ENCODE measurements around the gene ACTR2.
"Not testable (repeated sequence)": the region's sequence is repeated elsewhere in the genome, so short reads cannot be mapped to it uniquely, and the experiment has no call there.

ACTR2 gene

GRCh38 chr2:65231121-65231520 is 3.5 kb downstream of the ACTR2 start:
- DNase-seq = no peak

- DNase-seq = no peak
These were observed 4.4 kb downstream of the ACTR2 start for GRCh38 chr2:65231892-65232477.

DNA sequence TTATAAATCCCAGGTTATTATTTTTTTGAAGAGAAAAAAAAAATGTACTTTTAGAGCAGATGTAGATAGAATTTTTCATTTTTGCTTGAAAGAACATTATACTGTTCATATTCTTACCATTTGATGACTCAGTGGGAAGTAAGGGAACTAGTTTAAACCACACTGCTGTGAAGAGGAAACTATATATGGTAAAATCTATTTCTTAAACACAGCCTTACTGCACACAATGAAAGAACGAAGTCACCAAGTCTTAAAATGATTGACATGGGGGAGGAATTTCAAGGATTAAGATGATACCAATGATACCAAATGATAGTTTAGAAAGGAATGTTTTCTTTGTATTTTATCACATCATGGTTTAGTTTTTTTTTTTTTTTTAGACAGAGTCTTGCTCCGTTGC is 5.0 kb downstream of the ACTR2 start:
- no peak for DNase-seq

- no peak for DNase-seq
These were observed 13.0 kb downstream of the ACTR2 start for GRCh38 chr2:65240657-65241056.

DNA sequence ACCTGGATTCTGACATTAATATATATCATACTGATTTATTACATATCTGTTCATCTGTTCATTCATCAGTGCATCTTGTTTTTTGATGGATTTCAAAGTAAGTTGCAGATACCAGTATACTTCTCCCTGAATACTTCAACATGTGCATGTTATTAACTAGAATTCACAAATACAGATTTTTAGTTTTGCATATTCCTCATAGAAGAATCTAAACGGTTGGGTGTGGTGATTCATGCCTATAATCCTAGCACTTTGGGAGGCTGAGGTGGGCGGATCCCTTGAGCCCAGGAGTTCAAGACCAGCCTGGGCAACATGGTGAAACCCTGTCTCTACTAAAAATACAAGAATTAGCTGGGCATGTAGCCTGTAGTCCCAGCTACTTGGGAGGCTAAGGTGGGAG is 16.8 kb downstream of the ACTR2 start:
- not testable (repeated sequence) for DNase-seq

GRCh38 chr2:65252640-65253039 is 25.0 kb downstream of the ACTR2 start:
- DNase-seq = no peak

DNA sequence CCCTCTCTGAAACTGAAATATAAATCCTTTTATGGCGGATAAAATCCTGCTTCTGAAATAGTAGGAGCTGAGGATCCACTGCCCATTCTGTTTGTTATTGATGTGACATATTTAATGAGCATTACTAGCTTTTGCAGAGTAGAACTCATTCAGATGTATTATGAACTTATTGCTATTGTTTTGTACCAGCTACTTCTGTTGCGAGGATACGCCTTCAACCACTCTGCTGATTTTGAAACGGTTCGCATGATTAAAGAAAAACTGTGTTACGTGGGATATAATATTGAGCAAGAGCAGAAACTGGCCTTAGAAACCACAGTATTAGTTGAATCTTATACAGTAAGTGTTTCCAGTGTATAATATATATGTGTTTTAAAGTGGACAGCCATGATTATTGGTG is 27.7 kb downstream of the ACTR2 start:
- no peak for DNase-seq

DNA sequence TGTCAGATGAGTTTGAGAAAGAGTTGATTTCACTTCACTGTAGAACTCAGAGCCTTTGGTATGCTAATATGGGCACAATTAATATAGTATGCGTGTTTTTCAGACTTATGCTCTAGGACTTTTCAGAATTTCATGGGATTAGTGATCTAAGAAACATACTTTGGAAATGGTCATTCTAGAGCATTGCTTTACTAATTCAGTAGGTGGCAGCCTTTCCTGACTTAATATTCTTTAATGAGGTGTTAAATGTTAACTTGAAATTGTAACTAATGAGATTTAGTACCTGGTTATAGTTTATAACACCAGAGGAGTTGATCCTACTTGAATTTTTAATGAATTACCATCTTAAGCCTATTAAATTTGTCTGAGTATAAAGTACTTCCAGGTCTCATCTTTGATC is 28.4 kb downstream of the ACTR2 start:
- DNase-seq = no peak

DNA sequence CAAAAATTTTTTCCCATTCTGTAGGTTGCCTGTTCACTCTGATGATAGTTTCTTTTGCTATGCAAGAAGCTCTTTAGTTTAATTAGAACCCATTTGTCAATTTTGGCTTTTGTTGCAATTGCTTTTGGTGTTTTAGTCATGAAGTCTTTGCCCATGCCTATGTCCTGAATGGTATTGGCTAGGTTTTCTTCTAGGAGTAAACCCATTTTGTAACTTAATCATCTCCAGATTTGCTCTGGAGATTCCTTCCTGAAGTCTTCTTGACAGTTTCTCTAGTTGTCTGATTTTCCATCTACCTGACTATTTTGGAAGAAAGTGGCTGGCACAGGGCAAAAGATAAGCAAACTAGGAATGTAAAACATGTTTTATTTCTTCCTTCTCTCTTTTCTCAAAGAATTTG is 30.2 kb downstream of the ACTR2 start:
- not testable (repeated sequence) for DNase-seq

- no peak for DNase-seq
These were observed 34.0 kb downstream of the ACTR2 start for GRCh38 chr2:65261676-65262075.

- DNase-seq = no peak
These were observed 35.6 kb downstream of the ACTR2 start for GRCh38 chr2:65263262-65263661.

GRCh38 chr2:65263986-65264385 is 36.4 kb downstream of the ACTR2 start:
- DNase-seq = no peak

DNA sequence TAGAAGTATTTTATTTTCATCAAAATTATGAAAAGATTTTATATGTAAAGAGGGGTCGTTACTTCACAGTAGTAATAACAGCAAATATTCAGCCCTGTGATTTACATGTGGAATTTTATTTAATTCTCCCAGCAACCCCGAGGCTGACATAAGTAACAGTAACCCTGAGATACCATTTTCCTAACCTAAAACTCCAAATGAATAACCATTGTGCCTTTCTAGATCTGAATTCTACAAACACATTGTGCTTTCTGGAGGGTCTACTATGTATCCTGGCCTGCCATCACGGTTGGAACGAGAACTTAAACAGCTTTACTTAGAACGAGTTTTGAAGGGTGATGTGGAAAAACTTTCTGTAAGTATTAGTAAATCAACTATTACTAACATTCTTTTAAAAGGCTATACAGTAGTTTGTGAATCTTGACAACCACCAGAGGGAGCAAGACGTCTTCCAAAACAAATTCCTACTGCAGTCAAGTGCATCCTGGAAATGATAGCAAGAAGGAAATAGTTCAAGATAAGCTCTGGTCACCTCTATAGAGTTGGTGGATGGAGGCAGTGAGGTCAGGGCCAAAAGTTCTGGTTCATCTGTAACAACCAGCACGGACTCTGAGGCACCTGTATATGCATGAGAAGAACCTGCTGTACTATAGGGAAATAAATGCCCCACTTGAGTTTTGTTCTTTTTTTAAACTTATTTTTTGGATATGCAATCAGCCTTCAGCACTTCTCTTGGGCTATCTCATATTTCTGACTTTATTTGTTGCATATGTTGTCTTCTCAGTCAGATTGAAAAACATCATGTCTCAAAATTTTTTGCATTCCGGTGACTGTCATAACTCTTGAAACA is 37.4 kb downstream of the ACTR2 start:
- peak; percentile 43 for DNase-seq

DNA sequence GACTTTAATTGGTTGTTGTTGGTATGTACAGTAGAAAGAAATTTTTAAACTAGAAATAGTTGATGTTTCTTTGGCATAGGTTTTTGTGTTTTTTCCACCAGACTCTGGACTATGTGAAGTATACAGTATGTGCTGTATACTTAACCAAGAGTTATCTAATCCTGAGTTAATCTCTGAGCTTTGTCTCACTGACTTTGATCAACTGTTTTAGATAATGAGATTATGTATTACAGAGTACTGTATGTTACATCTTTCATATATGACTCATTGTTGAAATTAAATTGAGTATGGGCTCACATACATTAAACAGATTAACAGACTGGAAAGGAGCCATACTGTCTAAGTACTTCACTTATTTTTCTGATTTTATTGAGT is 38.0 kb downstream of the ACTR2 start:
- no peak for DNase-seq

- DNase-seq = no peak
These were observed 39.4 kb downstream of the ACTR2 start for GRCh38 chr2:65267008-65267407.

DNA sequence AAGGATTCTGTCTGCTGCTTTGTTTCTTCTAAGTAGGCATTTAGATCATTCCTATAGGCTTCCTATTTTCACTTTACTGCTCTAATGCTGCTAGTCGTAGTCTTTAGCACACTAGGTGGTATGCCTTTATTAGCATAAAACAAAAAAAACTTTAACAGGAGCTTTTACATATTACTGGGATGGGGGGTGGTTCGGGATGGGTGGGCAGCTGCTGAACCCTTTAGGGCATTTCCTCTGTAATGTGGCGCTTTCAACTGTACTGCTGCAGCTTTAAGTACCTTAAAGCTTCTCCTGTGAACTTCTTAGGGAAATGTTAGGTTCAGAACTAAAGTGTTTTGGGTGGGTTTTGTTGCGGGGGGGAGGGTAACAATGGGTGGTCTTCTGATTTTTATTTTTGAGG is 41.3 kb downstream of the ACTR2 start:
- DNase-seq = no peak

GRCh38 chr2:65273344-65273743 is 45.7 kb downstream of the ACTR2 start:
- no peak for DNase-seq

GRCh38 chr2:65275141-65275915 is 47.7 kb downstream of the ACTR2 start:
- DNase-seq = no peak

DNA sequence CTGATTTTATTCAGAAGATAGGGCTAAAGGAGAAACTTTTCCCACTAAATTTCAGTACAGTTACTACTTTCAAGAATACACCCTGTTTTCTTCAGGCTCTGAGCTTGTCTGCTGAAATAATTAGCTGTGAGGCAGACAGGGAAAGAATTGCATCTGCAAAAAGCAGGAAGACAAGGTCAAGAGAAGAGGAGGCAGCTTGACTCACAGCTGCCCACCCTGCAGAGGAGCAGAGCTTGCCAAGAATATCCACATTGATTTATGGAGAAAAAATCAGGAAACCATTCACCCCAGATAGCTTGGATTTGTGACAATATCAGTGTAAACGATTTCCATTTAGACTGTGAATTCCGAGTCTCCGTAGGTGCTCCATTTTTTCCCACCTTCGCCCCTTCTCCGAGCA is 49.0 kb downstream of the ACTR2 start:
- DNase-seq = no peak

DNA sequence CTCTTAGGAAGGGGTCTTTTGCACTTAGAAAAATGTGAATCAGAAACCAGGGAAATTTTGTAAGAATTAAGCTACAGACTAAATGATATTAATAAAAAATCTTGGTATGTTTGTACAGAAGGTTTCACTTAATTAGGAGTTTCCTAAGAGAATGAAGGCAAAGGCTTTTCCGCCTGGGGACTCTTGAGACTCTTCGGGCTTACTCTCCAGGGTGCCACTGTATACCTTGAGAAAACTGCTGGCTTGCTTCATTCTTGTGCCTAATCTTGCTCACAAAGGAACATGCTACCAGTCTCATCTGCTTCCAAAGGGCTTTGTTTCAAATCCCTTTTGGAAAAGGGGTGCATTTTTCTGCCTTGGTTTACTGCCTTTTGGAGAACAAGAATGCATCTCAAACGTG is 49.5 kb downstream of the ACTR2 start:
- DNase-seq = no peak

DNA sequence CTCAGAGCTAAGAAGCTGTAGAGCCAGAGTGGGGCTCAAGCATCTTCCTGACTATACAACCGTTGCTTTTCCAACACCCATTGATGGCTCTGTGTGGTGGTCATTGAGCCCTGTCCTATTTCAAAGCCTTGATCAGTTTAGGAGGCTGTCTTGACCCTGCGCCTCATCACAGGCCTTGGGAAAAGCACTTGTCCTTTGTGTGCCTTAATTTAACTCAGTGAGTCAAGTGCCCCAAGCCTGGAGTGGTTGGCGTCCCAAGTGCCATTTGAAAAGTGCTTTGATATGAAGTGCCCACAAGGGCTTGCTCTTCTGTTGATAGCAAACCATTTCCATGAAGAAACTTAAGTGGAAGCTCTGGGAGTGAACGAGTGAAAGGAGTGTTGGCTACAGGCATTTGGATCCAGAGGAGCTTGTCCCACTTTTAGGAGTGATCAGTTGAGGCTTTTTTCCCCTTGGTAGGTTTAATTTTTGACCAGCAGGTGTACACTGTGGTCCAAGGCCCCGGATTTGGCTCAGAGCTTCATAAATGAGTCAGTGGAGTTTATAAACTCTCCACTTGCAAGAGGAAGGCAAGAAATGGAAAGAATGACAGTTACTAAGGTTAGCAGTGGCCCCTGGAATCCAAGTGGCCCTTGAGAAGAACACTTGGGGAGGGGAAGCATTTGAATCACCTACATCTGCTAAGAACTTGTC is 50.3 kb downstream of the ACTR2 start:
- no peak for DNase-seq

DNA sequence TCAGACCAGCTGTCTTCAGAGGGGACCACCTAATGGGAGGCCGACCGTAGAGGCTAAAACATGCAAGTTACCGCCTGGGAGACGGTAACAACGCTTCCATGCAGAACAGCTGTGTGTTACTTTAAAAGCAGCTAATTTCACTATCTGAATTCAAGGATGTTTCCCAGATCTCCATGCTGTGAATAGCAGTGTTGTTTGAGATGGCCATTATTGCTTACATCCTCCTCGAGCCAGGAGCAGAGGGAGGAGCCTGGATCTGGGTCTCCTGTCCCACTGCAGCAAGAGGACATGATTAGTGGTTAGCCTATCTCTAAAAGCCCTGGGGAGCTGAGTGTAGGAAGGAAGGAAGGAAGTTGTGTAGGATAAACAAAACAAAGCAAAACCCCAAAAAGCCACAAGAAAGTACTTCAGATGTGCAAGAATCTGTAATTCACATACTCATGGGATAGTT is 50.9 kb downstream of the ACTR2 start:
- no peak for DNase-seq

DNA sequence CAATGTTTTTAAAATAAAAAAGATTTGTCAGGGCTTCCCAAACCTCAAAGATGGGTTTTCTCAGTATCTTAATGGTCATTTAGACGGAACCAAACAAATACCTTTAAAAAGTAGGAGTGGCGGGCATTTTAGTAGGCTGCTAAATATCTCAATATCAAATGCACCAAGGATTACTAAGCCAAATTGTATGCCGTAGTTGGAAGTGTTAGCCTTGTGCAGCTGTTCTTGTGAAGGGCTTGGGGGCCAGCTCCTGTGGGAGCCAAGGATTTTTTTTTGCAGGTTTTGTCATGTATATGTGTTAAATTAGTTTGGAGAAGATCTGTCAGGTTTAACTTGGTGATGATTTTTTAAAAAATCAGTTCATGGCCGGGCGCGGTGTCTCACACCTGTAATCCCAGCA is 52.1 kb downstream of the ACTR2 start:
- DNase-seq = no peak
